Gastrocnemius medialis (tissue), 4 donors: ENCODE data around the gene CYP1A2.
"Not testable (repeated sequence)": the region's sequence is repeated elsewhere in the genome, so short reads cannot be mapped to it uniquely, and the experiment has no call there.

Experiments
- CTCF ChIP-seq, 5 experiments: fragments of 450-650 bp in 3 of 5; fragments of 200-600 bp in 2 of 5; sonication (generic) in 2 of 5; IDR thresholded peaks in 4 of 5; conservative IDR thresholded peaks in 1 of 5; 1 replicate in 4 of 5; 2 replicates in 1 of 5; pipeline ENCODE4 v1.5.1; 2016 to 2019; ENCODE audit warnings: antibody characterized with exemption in 5 of 5, mild to moderate bottlenecking in 3 of 5, moderate library complexity in 3 of 5
- POLR2A ChIP-seq, 2 donors: fragments of 450-650 bp; IDR thresholded peaks; one replicate each; pipeline ENCODE4 v1.6.1; 2017; ENCODE audit warnings: antibody characterized with exemption in 2 of 2, mild to moderate bottlenecking in 2 of 2, moderate library complexity in 2 of 2

DNA sequence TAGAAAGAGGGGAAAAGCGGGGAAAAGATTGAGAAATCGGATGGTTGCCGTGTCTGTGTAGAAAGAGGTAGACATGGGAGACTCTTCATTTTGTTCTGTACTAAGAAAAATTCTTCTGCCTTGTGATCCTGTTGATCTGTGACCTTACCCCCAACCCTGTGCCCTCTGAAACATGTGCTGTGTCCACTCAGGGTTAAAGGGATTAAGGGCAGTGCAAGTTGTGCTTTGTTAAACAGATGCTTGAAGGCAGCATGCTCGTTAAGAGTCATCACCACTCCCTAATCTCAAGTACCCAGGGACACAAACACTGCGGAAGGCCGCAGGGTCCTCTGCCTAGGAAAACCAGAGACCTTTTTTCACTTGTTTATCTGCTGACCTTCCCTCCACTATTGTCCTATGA is 19.3 kb upstream of the CYP1A2 start:
- TF ChIP-seq CTCF (IDR thresholded peaks at IDR 0.05 in 4 of 5, conservative IDR thresholded peaks at IDR 0.05 in 1 of 5); POLR2A (IDR thresholded peaks at IDR 0.05): not testable (repeated sequence)
